ENCODE data around the gene FAM107A. TPM values are rescaled to one million over a fixed set of nuclear protein-coding genes. Genes with fewer than 3 reads are reported as not detected.
A peak's percentile ranks its signal among the peaks of the same experiment; 100 is the strongest.

Gene FAM107A
- total RNA-seq, 2 donors from 2014 or later = not detected

DNA sequence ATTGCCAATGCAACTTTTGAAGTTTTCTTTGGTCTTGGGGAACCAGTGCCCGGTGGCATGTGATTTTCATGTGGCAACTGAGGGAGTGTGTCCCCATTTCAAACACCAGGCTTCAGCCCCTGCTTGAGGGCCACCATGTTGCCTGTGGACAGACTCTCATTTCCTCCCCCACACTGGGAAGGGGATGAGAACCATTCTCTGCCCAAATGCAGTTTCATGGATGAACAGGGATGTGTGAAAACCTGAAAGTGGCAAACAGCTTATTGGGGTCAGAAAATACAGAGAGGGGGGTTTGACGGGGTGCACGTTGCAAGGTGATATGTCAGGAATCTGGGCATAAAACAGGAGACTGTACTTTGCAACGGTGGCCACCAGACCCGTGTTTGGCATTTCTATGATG, 6.3 kb downstream of the FAM107A start:
- Mint-ChIP-seq H3K4me1 (ENCODE audit: low read depth) (peaks cover 5% of the 10 kb centered on the region), H3K9me3 (no peaks in the 10 kb centered on the region), H3K27me3 (ENCODE audit: low read depth) (no peaks in the 10 kb centered on the region), H3K27ac (no peak overlapping the region), H3K36me3 (ENCODE audit: insufficient read depth in 2 of 2) (no peaks in the 10 kb centered on the region), H3K4me3 (no peak overlapping the region)
- DNase-seq (no peak), ATAC-seq (replicated peaks in 1 of 2) (no peak)

DNA sequence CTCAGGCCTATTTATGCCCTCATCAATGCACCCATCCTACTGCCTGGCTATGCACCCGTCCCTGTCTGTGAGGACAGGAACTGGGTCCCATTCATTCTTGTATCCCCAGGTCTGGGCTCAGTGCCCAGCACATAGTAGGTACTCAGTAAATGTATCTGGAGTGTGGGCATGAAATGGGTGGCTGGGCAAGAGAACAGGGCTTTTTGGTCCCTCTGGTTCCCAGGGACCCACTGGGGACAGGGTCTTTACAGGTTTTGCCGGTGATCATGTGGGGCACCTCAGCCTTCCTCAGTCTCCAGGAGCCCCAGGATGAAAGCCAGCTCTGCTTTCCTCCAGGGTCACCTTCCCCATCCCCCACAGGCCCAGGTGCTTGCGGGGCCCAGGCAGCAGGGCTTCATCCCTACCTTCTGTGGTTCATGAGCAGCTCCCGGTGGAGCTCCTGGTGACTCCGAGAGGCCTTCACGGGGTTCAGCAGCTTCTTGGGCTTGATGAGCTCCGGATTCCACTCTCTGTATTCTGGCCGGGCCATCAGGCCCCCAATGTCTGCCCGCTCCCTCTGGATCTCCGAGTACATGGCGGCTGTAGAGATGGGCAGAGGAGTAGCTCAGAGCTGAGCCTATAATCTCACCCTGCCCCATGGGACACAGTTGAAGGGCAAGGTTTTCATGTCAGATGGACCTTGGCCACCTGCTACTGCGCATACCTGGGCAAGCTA, 7.7 kb downstream of the FAM107A start:
- H3K36me3 Mint-ChIP-seq (ENCODE audit: insufficient read depth in 2 of 2) = no peaks in the 10 kb centered on the region
- H3K9me3 Mint-ChIP-seq = no peaks in the 10 kb centered on the region
- ATAC-seq (replicated peaks in 1 of 2) (no peak), DNase-seq (no peak)
- H3K27me3 Mint-ChIP-seq (ENCODE audit: low read depth) = no peaks in the 10 kb centered on the region
- H3K4me3 Mint-ChIP-seq = no peak overlapping the region
- H3K4me1 Mint-ChIP-seq (ENCODE audit: low read depth) = peaks cover 5% of the 10 kb centered on the region
- no peak overlapping the region for H3K27ac Mint-ChIP-seq

DNA sequence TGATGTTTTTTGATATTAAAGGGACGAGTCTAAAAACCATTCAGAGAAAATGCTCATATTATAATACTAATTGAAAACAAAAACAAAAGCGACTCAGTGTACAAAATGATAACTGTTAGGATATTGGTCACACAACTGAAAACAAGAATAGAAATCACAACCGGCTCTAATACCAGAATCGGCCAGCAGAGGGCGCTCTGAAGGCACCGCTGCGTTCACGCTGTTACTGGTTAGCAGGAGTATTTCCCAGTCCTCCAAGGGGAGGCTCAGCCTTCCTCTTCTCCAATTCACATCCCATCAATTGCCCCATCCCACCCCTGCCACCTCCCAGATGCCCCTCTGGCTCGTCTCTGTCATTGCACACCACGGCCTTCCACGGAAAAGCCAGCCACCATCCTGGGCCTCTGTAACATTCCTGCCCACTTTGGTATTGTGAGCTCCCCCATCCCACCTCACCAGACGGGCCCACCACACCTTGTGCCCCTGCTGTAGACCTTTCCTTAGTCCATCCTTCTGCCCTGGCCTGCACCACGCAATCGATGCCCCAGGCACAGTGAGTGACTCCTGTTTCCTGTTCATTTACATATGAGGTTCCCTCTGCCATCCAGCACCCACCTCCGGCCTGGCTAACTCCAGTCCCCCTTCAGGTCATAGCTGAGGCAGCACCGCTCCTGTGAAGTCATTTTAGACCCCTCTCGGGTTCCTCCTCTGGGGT, 8.5 kb downstream of the FAM107A start:
- Mint-ChIP-seq H3K9me3 (peaks cover 0 to 4% of the 10 kb centered on the region in 2 donors), H3K36me3 (ENCODE audit: insufficient read depth in 2 of 2) (no peaks in the 10 kb centered on the region), H3K27me3 (ENCODE audit: low read depth) (no peaks in the 10 kb centered on the region), H3K4me1 (ENCODE audit: low read depth) (peaks cover 5% of the 10 kb centered on the region), H3K4me3 (peak overlapping the region in 1 of 2 donors; percentile 44), H3K27ac (no peak overlapping the region)
- ATAC-seq (replicated peaks in 1 of 2) (peak; percentile 33 to 36), DNase-seq (peak; percentile 58 to 78)

DNA sequence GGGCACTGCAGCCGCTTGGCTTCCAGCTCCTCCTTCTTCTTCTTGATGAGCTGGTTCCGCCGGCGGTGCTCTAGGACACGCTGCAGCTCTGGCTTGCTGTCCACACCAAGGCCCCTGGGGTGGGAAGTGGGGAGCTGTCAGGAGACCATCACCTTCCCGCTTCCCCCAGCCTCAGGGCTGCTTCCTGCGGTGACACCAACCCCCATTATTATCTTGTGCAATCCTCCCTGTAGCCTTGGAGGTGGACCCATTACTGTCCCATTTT, 10.0 kb downstream of the FAM107A start:
- Mint-ChIP-seq H3K27me3 (ENCODE audit: low read depth) (no peaks in the 10 kb centered on the region), H3K36me3 (ENCODE audit: insufficient read depth in 2 of 2) (no peaks in the 10 kb centered on the region), H3K9me3 (peaks cover 0 to 4% of the 10 kb centered on the region in 2 donors), H3K4me1 (ENCODE audit: low read depth) (peaks cover 5% of the 10 kb centered on the region), H3K4me3 (no peak overlapping the region), H3K27ac (no peak overlapping the region)
- DNase-seq = no peak
- no peak for ATAC-seq (replicated peaks in 1 of 2)

DNA sequence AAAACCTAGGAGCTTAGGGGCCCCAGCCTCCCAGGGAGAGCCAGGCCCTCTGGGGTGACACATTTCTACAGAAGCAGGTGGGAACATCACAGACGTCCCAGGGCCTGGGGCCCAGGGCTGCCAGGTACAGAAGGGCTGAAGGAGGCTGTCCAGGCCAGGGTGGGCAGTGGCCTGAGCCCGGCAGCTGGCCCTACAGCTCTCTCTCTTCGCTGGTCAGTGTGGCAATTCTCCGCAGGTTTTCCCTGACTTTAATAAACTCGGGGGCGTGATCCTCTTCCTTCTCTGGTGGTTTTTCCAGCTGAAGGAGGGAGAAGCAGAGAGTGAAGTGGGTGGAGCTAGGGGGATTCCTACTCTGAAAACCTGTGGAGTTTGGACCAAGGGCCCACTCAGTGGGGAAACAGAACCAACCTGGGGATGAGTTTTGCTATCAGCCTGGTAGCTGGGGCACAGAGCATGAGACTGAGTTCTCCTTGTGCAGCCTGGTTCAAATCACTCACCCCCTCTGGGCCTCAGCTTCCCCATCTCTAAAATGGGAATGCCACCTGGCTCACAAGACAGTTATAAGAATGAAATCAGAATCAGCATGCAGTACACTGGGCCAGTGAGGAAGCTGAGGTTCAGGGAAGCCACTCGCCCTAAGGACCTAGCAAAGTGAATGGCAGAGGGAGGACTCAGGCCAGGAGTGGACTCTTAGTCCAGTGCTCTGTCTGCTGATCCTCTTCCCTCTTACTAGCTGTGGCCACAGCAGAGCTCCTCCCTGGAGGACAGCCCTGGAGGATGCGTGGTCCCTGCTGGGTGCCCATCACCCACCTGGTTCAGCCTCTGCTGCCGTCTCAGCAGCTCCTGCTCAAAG, 10.6 kb downstream of the FAM107A start:
- no peak overlapping the region for H3K27ac Mint-ChIP-seq
- peaks cover 5% of the 10 kb centered on the region for H3K4me1 Mint-ChIP-seq (ENCODE audit: low read depth)
- H3K4me3 Mint-ChIP-seq = no peak overlapping the region
- DNase-seq = no peak
- no peak for ATAC-seq (replicated peaks in 1 of 2)
- no peaks in the 10 kb centered on the region for H3K27me3 Mint-ChIP-seq (ENCODE audit: low read depth)
- H3K36me3 Mint-ChIP-seq (ENCODE audit: insufficient read depth in 2 of 2) = no peaks in the 10 kb centered on the region
- H3K9me3 Mint-ChIP-seq = peaks cover 0 to 4% of the 10 kb centered on the region in 2 donors

DNA sequence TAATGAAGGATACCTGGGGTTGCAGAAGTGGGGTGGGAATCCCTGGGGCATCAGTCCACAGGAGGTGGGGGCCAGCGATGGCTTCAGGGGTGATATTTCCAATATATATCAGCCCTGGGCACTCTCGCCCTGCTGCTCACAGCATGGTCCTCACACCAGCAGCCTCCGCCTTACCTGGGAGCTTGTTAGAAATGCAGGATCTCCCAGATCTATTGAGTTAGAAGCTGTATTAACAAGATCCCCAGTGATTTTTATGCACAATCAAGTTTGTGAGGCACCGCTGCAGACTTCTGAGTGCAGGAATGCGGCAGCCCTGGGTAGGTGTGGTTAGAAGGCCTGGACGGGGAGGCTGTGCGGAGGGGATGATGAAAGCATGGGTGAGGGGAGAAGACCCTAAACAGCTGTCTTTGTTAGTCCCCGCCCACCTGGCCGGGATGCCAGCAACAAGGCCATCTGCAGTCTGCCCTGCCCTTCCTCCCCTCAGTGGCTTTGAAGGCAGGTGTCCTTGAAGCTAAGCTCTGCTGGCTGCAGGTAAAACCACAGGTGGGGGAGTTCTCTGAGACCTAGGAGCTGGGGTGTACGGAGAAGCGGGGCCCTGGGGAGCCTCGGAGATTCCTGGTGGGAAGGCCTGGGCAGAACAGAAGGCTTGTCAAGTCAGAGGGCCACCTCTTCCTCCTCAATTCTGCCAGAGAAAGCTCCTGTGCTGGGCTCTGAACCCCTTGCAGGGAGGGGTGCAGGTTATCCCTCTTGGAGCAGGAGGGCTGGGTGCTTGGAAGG, 11.4 kb downstream of the FAM107A start:
- no peaks in the 10 kb centered on the region for H3K27me3 Mint-ChIP-seq (ENCODE audit: low read depth)
- no peak for ATAC-seq (replicated peaks in 1 of 2)
- H3K36me3 Mint-ChIP-seq (ENCODE audit: insufficient read depth in 2 of 2) = no peaks in the 10 kb centered on the region
- peaks cover 5% of the 10 kb centered on the region for H3K4me1 Mint-ChIP-seq (ENCODE audit: low read depth)
- DNase-seq = no peak
- no peak overlapping the region for H3K27ac Mint-ChIP-seq
- H3K9me3 Mint-ChIP-seq = peaks cover 0 to 4% of the 10 kb centered on the region in 2 donors
- no peak overlapping the region for H3K4me3 Mint-ChIP-seq

DNA sequence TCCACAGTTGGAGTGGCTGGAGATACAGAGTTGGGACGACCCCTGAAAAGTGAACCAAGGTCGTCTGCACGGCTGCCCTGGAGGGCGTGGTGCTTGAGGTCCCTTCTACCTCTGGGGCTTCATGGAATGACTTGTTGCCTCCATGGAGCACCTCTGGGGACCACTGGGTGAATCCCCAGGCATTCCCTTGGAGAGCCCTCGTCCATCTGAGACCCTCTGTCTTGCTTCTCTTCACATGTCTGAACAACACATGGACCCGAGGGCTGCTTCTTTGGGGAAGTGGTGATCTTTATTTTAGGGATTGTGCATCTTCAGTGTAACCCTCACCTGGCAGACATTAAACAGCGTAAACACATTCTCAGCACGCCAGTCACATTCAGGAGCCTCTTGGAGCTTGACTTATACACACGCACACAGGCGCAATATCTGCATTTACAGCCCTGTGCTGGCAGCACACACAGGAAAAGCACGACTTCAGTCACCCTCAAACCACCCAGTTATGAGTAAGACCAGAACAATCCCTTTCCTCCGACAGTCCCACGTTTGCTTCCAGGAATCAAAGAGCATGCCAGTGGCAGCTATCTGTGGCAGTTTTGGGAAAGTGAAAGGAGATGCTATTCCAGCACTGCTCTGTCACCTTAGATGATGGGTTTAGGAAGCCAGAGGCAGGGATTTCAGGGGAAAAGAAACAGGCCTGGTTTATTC, 12.6 kb downstream of the FAM107A start:
- peaks cover 5% of the 10 kb centered on the region for H3K4me1 Mint-ChIP-seq (ENCODE audit: low read depth)
- DNase-seq = no peak
- no peaks in the 10 kb centered on the region for H3K36me3 Mint-ChIP-seq (ENCODE audit: insufficient read depth in 2 of 2)
- H3K27me3 Mint-ChIP-seq (ENCODE audit: low read depth) = no peaks in the 10 kb centered on the region
- ATAC-seq (replicated peaks in 1 of 2) = no peak
- no peak overlapping the region for H3K4me3 Mint-ChIP-seq
- no peak overlapping the region for H3K27ac Mint-ChIP-seq
- H3K9me3 Mint-ChIP-seq = peaks cover 0 to 4% of the 10 kb centered on the region in 2 donors

DNA sequence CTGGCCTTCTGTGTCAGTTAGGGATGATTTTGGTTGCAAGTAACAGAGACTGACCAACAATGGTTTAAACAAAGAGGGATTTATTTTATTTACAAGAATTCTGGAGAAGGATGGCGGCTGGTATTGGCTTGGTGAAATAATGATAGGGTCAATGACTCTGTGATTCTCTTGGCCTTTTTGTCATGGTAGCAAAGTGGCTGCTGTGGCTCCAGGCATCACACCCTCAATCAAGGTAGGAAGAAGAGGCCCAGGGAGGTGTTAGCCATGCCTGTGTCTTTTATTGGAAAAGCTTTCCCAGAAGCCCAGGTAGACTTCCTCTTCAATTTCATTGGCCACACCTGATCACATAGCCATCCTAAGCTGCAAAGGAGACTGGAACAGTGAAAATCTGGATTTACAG, 13.1 kb downstream of the FAM107A start:
- Mint-ChIP-seq H3K27me3 (ENCODE audit: low read depth) (no peaks in the 10 kb centered on the region), H3K4me3 (no peak overlapping the region), H3K27ac (no peak overlapping the region), H3K9me3 (peaks cover 0 to 4% of the 10 kb centered on the region in 2 donors), H3K36me3 (ENCODE audit: insufficient read depth in 2 of 2) (no peaks in the 10 kb centered on the region), H3K4me1 (ENCODE audit: low read depth) (peaks cover 5% of the 10 kb centered on the region)
- DNase-seq (no peak), ATAC-seq (replicated peaks in 1 of 2) (no peak)

DNA sequence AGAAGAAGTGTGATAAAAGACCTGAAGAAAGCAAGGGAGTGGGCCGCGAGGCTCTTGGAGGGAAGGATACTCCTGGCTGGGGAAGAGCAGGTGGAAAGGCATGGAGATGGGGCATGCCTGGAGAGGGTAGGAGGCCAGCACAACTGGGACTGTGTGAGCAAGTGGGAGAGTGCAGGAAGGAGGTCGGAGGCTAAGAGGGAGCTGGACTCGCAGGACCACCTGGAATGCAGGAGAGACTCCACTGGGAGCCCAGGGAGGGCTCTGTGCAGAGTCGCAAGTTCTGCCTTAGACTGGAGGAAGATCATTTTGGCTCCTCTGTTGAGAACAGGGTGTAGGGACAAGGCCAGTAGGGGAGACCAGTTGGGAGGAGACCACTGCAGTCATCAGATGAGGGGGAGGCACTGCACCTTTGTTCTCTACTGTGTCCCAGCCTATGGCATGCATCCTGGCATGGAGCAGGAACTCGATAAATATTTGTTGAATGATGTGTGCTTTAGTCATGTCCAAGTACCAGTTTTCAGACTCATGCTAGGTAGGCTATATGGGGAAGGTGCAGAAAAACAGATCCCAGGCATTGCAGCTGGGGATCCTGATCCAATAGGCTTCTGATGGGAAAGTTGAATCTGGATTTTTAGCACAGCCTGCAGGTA, 13.7 kb downstream of the FAM107A start:
- ATAC-seq (replicated peaks in 1 of 2) = no peak
- H3K36me3 Mint-ChIP-seq (ENCODE audit: insufficient read depth in 2 of 2) = no peaks in the 10 kb centered on the region

DNA sequence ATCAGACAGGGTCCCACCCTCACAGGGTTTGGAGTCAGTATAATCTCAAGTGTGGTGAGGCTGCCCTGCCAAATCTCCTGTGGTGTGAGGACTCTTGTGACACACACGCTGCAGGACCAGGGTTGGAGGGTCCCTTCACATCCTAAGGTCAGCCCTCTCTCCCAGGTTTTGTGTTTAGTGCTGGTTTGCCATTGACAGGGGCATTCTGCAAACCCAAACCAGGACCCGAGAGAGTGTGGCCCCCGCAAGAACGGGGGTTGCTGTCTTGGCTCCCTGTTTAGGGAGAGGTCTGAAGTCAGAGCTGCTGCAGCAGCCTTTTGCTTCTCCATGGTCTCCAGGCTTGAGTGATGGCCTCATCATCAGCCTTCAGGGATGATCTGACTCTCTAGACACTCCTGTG, 14.7 kb downstream of the FAM107A start:
- no peaks in the 10 kb centered on the region for H3K27me3 Mint-ChIP-seq (ENCODE audit: low read depth)
- H3K36me3 Mint-ChIP-seq (ENCODE audit: insufficient read depth in 2 of 2) = no peaks in the 10 kb centered on the region
- no peak overlapping the region for H3K27ac Mint-ChIP-seq
- no peaks in the 10 kb centered on the region for H3K4me1 Mint-ChIP-seq (ENCODE audit: low read depth)
- H3K9me3 Mint-ChIP-seq = peaks cover 0 to 4% of the 10 kb centered on the region in 2 donors
- H3K4me3 Mint-ChIP-seq = no peak overlapping the region
- DNase-seq = no peak
- ATAC-seq (replicated peaks in 1 of 2) = no peak

More for the DNA sequence above, 13.7 kb downstream of the FAM107A start:
- no peaks in the 10 kb centered on the region for H3K4me1 Mint-ChIP-seq (ENCODE audit: low read depth)
- H3K27ac Mint-ChIP-seq = no peak overlapping the region
- H3K4me3 Mint-ChIP-seq = no peak overlapping the region
- DNase-seq = no peak
- H3K9me3 Mint-ChIP-seq = peaks cover 0 to 4% of the 10 kb centered on the region in 2 donors
- H3K27me3 Mint-ChIP-seq (ENCODE audit: low read depth) = no peaks in the 10 kb centered on the region

DNA sequence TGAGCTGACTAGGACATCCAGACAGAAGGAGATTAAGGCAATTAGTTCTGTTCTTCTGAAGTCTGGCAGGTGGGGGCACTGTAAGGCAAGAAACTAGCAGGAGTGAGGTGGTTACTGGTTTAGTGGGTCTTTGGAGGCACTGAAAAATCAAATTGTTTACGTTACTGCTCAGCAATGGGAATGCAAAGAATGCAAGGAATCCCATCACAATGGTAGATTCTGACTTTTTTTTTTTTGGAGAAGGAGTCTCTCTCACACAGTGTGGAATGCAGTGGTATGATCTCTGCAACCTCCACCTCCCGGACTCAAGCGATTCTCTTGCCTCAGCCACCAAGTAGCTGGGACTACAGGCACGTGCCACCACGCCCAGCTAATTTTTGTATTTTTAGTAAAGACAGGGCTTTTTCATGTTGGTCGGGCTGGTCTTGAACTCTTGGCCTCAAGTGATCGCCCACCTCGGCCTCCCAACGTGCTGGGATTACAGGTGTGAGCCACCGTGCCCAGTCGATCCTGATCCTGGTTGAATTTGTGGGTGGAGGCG, 16.4 kb downstream of the FAM107A start:
- DNase-seq = no peak
- H3K27me3 Mint-ChIP-seq (ENCODE audit: low read depth) = peaks cover under 1% of the 10 kb centered on the region

DNA sequence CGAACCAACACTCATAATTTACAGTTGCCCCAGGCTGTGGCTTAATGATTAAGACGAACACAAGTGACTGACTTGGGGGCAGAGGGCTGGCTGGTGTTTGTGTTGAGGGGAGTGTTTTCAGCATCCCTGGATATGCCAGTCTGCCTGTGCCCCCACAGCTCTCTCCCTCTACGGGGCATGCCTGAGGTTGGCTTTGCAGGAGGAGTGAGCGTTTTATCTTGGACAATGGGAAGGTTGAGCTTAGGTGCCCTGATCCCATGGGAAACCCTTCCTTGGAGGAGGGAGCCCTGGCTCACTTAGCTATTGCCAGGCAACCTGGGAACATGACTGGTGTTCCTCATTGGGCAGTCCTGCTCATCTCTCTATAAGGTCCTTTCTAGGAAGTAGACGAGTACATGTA, 17.6 kb downstream of the FAM107A start:
- H3K36me3 Mint-ChIP-seq (ENCODE audit: insufficient read depth in 2 of 2) = no peaks in the 10 kb centered on the region

More for the DNA sequence above, 16.4 kb downstream of the FAM107A start:
- ATAC-seq (replicated peaks in 1 of 2) = no peak
- no peaks in the 10 kb centered on the region for H3K4me1 Mint-ChIP-seq (ENCODE audit: low read depth)
- no peaks in the 10 kb centered on the region for H3K36me3 Mint-ChIP-seq (ENCODE audit: insufficient read depth in 2 of 2)
- no peak overlapping the region for H3K27ac Mint-ChIP-seq
- no peak overlapping the region for H3K4me3 Mint-ChIP-seq
- H3K9me3 Mint-ChIP-seq = peaks cover 0 to 4% of the 10 kb centered on the region in 2 donors

More for the DNA sequence above, 17.6 kb downstream of the FAM107A start:
- no peaks in the 10 kb centered on the region for H3K4me1 Mint-ChIP-seq (ENCODE audit: low read depth)
- no peak for ATAC-seq (replicated peaks in 1 of 2)
- H3K4me3 Mint-ChIP-seq = no peak overlapping the region
- H3K27ac Mint-ChIP-seq = no peak overlapping the region
- no peak for DNase-seq
- H3K9me3 Mint-ChIP-seq = peaks cover 0 to 4% of the 10 kb centered on the region in 2 donors
- H3K27me3 Mint-ChIP-seq (ENCODE audit: low read depth) = peaks cover 10% of the 10 kb centered on the region
